ENCODE data around the gene PPP1CC. TPM values are rescaled to one million over a fixed set of nuclear protein-coding genes. Genes with fewer than 3 reads are reported as not detected.

PPP1CC gene
- total RNA-seq, 2 experiments from 2014 or later = 230 to 236 TPM

- ChIA-PET POLR2A (interaction anchor here (0.7 to 1.3 kb wide), 3 partner anchors 10 to 21 kb away, joined by 4 to 8 read pairs (median 4); no protein-coding TSS in a partner anchor), CTCF (interaction anchor here (0.9 to 1.6 kb wide), 3 partner anchors 13 to 133 kb away, joined by 4 to 5 read pairs (median 5); no protein-coding TSS in a partner anchor)
These were observed 20.2 kb upstream of the PPP1CC start for GRCh38 chr12:110762891-110763290.

GRCh38 chr12:110760204-110760609 is 17.5 kb upstream of the PPP1CC start:
- POLR2A ChIA-PET = no interaction called here
- CTCF ChIA-PET = interaction anchor here (0.7 kb wide), 1 partner anchor 14 kb away, joined by 5 read pairs; no protein-coding TSS in a partner anchor

- ChIA-PET POLR2A (no interaction called here), CTCF (no interaction called here)
These were observed 16.2 kb upstream of the PPP1CC start for GRCh38 chr12:110758922-110759321.

- CTCF ChIA-PET = no interaction called here
- POLR2A ChIA-PET = no interaction called here
These were observed 13.9 kb upstream of the PPP1CC start for GRCh38 chr12:110756611-110757010.

- ChIA-PET POLR2A (no interaction called here), CTCF (no interaction called here)
These were observed 11.6 kb upstream of the PPP1CC start for GRCh38 chr12:110754101-110754793.

- POLR2A ChIA-PET = no interaction called here
These were observed 8.2 kb upstream of the PPP1CC start for GRCh38 chr12:110750784-110751461.

GRCh38 chr12:110746550-110746949 is 3.9 kb upstream of the PPP1CC start:
- CTCF ChIA-PET = interaction anchor here (0.6 to 0.9 kb wide), 2 partner anchors 14 to 16 kb away, joined by 3 to 5 read pairs; no protein-coding TSS in a partner anchor
- POLR2A ChIA-PET = no interaction called here

More at GRCh38 chr12:110750784-110751461, 8.2 kb upstream of the PPP1CC start:
- CTCF ChIA-PET = interaction anchor here (0.9 kb wide), 1 partner anchor 8 kb away, joined by 3 read pairs; the partner anchor contains the start of gene PPP1CC

GRCh38 chr12:110745542-110746284 is 3.0 kb upstream of the PPP1CC start:
- ChIA-PET POLR2A (interaction anchor here (0.7 kb wide), 2 partner anchors 12 to 22 kb away, joined by 6 to 11 read pairs; no protein-coding TSS in a partner anchor), CTCF (interaction anchor here (0.9 kb wide), 1 partner anchor 16 kb away, joined by 3 read pairs; no protein-coding TSS in a partner anchor)

GRCh38 chr12:110744601-110745264 is 2.0 kb upstream of the PPP1CC start:
- CTCF ChIA-PET = no interaction called here
- POLR2A ChIA-PET = no interaction called here

GRCh38 chr12:110744151-110744571 is 1.5 kb upstream of the PPP1CC start:
- CTCF ChIA-PET = no interaction called here
- POLR2A ChIA-PET = no interaction called here

- POLR2A ChIA-PET = interaction anchor here (0.5 to 0.7 kb wide), 2 partner anchors 33 to 164 kb away, joined by 5 to 6 read pairs; no protein-coding TSS in a partner anchor
- CTCF ChIA-PET = interaction anchor here (0.6 to 1.0 kb wide), 2 partner anchors 8 to 889 kb away, joined by 3 to 4 read pairs; no protein-coding TSS in a partner anchor
These were observed 941 bp upstream of the PPP1CC start for GRCh38 chr12:110743571-110744093.

GRCh38 chr12:110742096-110742717 is 484 bp downstream of the PPP1CC start:
- POLR2A ChIA-PET = interaction anchor here (0.6 to 1.6 kb wide), 4 partner anchors 21 to 274 kb away, joined by 3 to 4 read pairs (median 4); partner anchors contain the start of gene FAM216A
- CTCF ChIA-PET = no interaction called here

- POLR2A ChIA-PET = interaction anchor here (0.7 to 1.6 kb wide), 4 partner anchors 21 to 273 kb away, joined by 3 to 6 read pairs (median 4); partner anchors contain the start of gene FAM216A
- CTCF ChIA-PET = interaction anchor here (1.3 kb wide), 1 partner anchor 14 kb away, joined by 5 read pairs; no protein-coding TSS in a partner anchor
These were observed 1.2 kb downstream of the PPP1CC start for GRCh38 chr12:110741341-110742095.

- POLR2A ChIA-PET = interaction anchor here (0.7 to 1.2 kb wide), 3 partner anchors 13 to 127 kb away, joined by 3 to 6 read pairs (median 3); no protein-coding TSS in a partner anchor
- CTCF ChIA-PET = interaction anchor here (0.7 kb wide), 1 partner anchor 88 kb away, joined by 3 read pairs; no protein-coding TSS in a partner anchor
These were observed 2.8 kb downstream of the PPP1CC start for GRCh38 chr12:110739894-110740293.

- CTCF ChIA-PET = no interaction called here
- POLR2A ChIA-PET = interaction anchor here (0.7 to 1.2 kb wide), 3 partner anchors 12 to 126 kb away, joined by 3 to 6 read pairs (median 3); no protein-coding TSS in a partner anchor
These were observed 3.2 kb downstream of the PPP1CC start for GRCh38 chr12:110739488-110739887.

GRCh38 chr12:110737532-110737931 is 5.2 kb downstream of the PPP1CC start:
- ChIA-PET CTCF (interaction anchor here (0.7 to 1.3 kb wide), 3 partner anchors 10 to 658 kb away, joined by 3 to 4 read pairs (median 4); no protein-coding TSS in a partner anchor), POLR2A (interaction anchor here (0.6 to 0.7 kb wide), 2 partner anchors 237 to 724 kb away, joined by 5 to 9 read pairs; no protein-coding TSS in a partner anchor)

GRCh38 chr12:110737016-110737415 is 5.7 kb downstream of the PPP1CC start:
- ChIA-PET POLR2A (interaction anchor here (0.6 to 0.7 kb wide), 2 partner anchors 152 to 724 kb away, joined by 4 to 9 read pairs; no protein-coding TSS in a partner anchor), CTCF (interaction anchor here (0.7 to 1.3 kb wide), 3 partner anchors 10 to 154 kb away, joined by 3 to 4 read pairs (median 3); no protein-coding TSS in a partner anchor)
